ENCODE results near the gene SETD7.

The SETD7 gene

GRCh38 chr4:139521754-139522401, 34.1 kb downstream of the SETD7 start:
- no peak for TF ChIP-seq CTCF (IDR thresholded peaks at IDR 0.05; ENCODE audit: insufficient read depth, low read depth, low read length, missing control alignments)
- H3K4me3 ChIP-seq (ENCODE audit: low read depth, low read length), result no peak overlapping the region
- DNase-seq (ENCODE audit: low read depth), result peak; percentile 39

DNA sequence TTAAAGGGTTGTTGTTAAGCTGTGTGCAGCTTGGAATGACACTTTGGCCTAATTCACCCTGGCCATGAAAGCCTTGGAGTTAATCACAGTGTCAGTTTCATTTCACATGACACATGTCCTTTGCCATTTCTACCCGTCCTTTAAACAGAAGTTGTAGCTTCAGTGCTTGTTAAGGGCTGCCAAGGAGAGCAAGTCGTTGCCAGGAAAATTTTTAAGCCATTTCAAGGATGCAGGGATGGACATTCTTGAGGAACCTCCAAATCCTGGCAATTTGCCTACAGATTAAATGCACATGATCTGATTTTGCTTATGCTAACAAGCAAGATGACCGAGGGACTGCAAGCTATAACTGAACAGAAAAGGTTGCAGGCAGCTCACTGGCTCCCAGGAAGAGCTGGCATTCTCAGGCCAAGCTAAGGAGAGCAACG, 40.5 kb downstream of the SETD7 start:
- no peak for TF ChIP-seq CTCF (IDR thresholded peaks at IDR 0.05; ENCODE audit: insufficient read depth, low read depth, low read length, missing control alignments)
- no peak overlapping the region for H3K4me3 ChIP-seq (ENCODE audit: low read depth, low read length)
- DNase-seq (ENCODE audit: low read depth), result no peak

DNA sequence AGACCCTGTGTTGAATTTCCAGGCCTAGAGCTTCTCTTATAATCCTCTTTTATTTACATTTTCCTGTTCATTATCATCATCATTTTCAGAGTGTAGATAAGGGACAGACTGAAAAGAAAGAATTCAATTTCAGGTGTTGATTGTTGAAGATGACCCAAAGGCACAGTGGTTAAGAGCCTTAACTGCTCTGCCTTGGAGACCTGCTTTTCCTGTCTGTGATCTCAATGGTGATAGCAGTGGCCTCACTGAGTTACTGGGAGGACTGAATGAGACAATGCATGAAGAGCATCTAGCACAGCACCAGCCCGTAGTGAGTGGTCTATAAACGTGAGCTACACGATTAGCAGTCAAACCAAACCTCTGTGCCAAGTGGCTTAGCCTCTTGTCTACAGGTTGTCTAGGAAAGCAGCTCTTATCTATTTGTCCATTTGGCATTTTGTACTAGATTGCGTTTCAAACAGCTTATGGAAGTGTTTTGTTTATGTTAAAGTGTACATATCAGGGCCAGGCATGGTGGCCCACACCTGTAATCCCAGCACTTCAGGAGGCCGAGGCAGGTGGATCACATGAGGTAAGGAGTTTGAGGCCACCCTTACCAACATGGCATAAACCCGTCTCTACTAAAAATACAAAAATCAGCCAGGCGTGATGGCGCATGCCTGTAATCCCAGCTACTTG, 41.5 kb downstream of the SETD7 start:
- no peak overlapping the region for H3K4me3 ChIP-seq (ENCODE audit: low read depth, low read length)
- TF ChIP-seq CTCF (IDR thresholded peaks at IDR 0.05; ENCODE audit: insufficient read depth, low read depth, low read length, missing control alignments), result no peak
- DNase-seq (ENCODE audit: low read depth), result no peak

GRCh38 chr4:139511320-139511719, 44.7 kb downstream of the SETD7 start:
- DNase-seq (ENCODE audit: low read depth), result no peak
- no peak for TF ChIP-seq CTCF (IDR thresholded peaks at IDR 0.05; ENCODE audit: insufficient read depth, low read depth, low read length, missing control alignments)
- no peak overlapping the region for H3K4me3 ChIP-seq (ENCODE audit: low read depth, low read length)

GRCh38 chr4:139509727-139510410, 46.1 kb downstream of the SETD7 start:
- H3K4me3 ChIP-seq (ENCODE audit: low read depth, low read length), result no peak overlapping the region
- no peak for TF ChIP-seq CTCF (IDR thresholded peaks at IDR 0.05; ENCODE audit: insufficient read depth, low read depth, low read length, missing control alignments)
- no peak for DNase-seq (ENCODE audit: low read depth)

DNA sequence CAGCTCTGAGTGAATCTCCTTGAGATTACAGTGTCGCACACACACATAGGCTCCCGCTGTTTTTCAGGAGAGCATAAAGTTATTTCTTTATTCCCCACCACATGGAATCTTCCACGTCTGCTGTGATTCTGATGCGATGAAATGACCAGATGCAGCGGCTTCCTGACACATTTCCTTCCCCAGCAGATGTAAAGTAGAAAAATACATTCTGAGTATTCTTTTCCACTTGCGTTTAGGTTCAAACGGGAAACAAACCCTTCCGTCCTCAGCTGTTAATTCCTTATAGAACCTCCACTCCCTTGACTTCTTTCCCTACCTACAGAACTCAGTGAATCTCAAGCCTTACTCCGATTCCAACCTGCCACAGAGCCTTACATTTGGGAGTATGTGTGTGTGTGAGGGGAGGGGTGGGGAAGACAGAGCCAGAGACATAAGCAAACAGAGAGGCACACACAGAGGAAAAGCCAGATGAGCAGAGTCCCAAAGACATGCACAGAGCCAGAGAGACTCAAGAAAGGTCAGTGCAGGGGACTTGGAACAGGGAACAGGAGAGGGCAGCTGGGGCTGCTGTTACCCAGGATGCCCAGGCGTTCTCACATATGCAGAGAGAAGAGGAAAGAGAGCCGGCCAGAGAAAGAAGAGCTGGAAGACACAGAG, 47.3 kb downstream of the SETD7 start:
- DNase-seq (ENCODE audit: low read depth), result no peak
- TF ChIP-seq CTCF (IDR thresholded peaks at IDR 0.05; ENCODE audit: insufficient read depth, low read depth, low read length, missing control alignments), result no peak
- no peak overlapping the region for H3K4me3 ChIP-seq (ENCODE audit: low read depth, low read length)

Measured in GM12865 (cell line).